ENCODE data around the gene TAF9.
"Not testable (repeated sequence)": the region's sequence is repeated elsewhere in the genome, so short reads cannot be mapped to it uniquely, and the experiment has no call there.

Gene TAF9

DNA sequence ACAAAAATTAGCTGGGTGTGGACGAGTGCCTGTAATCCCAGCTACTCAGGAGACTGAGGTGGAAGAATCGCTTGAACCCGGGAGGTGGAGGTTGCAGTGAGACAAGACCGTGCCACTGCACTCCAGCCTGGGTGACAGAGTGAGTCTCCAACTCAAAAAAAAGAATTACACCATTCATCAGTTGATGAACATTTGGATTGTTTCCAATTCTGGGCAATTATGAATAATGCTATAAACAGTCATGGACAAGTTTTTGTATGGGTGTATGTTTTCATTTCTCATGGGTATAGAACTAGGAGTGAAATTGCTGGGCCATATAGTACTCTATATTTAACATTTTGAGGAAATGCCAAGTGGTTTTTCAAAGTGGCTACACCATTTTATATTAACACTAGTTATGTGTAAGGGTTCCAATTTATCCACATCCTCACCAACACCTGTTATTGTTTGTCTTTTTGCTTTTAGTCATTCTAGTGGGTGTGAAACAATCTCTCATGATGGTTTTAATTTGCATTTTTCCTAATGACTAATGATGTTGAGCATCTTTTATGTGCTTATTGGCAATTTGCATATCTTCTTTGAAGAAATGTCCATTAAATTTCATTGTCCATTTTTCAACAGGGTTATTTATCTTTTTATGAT lies 27.7 kb downstream of the TAF9 start:
- in situ Hi-C loops (cut with MboI; ENCODE audit: low sequenced_read_pairs) = no loop called here

DNA sequence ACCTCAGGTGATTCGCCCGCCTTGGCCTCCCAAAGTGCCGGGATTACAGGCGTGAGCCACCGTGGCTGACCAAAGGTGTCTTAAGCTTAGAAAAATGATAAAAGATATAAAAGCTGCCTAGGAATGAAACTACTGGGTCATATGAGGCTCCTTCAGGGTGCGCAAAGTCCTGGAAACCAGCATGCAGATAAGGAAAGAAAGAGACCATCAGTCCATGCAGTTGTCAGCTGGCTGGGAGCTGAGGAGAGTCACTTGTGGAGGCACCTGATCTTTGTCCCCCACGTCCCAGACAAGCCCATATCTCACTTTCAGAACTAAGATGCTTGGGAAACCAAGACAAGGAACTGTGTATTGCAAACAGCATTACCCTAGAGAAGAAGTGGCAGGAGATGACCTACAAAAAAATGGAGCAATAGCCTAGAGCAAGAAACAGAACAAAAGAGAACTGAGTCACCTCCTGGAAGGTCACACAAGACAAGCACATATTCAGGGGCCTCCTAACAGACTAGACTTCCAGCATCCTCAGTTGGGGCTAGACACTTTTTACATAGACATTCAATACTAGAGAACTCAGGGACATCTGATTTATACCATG lies 33.9 kb downstream of the TAF9 start:
- in situ Hi-C loops (cut with MboI; ENCODE audit: low sequenced_read_pairs) = no loop called here

DNA sequence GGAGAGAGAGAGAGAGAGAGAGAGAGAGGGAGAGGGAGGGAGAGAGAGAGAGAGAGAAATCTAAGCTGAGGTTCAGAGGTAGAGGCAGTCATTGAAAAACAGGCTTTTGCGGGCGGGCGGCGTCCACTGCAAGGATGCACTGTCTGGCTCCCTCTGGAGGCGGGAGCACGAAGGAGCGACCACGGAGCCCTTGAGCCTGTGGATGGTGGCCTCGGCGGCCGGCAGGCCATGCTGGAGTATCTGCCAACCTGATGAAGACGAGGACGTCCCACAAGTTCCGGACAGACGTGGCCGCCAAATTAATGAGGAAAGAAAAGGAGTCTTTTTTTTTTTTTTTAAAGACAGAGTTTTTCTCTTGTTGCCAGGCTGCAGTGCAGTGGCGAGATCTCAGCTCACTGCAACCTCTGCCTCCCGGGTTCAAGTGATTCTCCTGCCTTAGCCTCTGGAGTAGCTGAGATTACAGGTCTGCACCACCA lies 34.5 kb downstream of the TAF9 start:
- in situ Hi-C loops (cut with MboI; ENCODE audit: low sequenced_read_pairs) = no loop called here

DNA sequence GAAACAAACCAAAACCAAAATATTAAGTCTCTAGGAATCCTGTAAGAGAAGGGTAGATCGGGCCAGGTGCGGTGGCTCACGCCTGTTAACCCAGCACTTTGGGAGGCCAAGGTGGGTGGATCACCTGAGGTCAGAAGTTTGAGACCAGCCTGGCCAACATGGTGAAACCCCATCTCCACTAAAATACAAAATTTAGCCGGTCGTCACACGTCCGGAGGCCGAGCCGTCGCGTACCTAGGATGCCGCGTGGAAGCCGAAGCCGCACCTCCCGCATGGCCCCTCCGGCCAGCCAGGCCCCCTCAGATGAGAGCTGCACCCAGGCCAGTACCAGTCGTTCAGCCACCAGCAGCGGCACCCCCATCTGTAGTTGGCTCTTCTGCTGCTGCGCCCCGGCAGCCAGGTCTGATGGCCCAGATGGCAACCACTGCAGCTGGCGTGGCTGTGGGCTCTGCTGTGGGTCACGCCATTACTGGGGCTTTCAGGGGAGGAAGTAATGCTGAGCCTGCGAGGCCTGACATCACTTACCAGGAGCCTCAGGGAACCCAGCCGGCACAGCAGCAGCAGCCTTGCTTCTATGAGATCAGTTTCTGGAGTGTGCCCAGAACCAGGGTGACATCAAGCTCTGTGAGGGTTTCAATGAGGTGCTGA lies 35.5 kb downstream of the TAF9 start:
- in situ Hi-C loops (cut with MboI; ENCODE audit: low sequenced_read_pairs) = not testable (repeated sequence)

DNA sequence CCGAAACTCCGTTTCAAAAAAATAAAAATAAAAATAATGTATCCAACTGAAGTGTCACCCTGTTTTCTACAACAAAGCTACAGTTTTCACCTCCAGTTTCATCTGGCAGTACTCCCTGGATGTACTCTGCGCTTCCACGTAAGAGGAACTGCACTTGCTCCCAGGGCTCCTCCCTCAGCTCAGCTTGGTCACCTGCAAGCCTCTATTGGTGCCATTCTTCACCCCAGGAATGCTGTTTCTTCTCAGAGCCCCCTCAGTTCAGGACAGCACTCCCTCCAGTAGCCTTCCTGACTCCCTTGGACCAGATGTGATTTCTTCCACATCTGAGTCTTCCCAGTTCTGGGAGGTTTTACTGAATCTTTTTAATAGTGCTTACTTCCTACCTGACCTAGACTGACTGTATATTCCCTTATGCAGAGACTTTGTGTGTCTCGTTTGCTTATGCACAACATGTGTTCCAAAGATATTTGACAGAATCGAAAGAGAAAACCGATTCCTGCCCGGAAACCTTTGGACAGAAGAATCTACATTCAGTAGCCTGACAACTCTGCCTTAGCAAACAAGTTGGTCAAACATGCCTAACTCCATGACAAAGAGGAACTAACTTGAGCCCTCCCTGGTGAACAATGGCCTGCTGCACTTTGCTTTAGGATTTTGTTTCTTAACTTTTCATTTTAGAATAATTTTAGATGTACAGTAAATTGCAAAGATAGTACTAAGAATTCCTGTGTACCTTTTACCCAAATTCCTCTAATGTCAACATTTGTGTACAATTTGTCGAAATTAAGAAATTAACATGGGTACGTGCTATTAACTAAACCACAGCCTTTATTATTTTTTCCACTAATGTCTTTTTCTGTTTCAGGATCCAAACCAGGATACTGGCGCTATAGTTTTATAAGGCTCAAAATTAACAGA lies 37.5 kb downstream of the TAF9 start:
- in situ Hi-C loops (cut with MboI; ENCODE audit: low sequenced_read_pairs) = no loop called here

DNA sequence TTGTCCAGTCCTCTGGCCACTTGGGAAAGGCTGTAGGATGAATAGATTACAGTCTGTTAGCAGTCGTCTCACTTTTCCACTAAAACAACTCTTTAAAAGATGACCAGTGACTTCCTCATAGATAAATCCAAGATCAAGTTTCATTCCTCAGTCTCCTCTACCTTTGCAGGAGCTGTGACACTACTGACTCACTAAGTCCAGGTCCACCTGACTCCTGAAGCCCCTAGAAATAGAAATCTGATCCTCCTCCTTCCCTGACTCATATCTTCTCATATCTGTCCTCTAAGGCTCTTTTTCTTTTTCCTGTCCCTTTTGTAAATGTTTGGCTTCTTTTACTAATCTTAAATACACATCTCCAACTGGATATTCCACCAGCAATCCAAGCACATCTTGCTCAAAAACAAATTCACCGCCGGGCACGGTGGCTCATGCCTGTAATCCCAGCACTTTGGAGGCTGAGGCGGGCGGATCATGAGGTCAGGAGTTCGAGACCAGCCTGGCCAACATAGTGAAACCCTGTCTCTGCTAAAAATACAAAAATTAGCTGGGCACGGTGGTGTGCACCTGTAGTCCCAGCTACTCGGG lies 39.3 kb downstream of the TAF9 start:
- in situ Hi-C loops (cut with MboI; ENCODE audit: low sequenced_read_pairs) = no loop called here

DNA sequence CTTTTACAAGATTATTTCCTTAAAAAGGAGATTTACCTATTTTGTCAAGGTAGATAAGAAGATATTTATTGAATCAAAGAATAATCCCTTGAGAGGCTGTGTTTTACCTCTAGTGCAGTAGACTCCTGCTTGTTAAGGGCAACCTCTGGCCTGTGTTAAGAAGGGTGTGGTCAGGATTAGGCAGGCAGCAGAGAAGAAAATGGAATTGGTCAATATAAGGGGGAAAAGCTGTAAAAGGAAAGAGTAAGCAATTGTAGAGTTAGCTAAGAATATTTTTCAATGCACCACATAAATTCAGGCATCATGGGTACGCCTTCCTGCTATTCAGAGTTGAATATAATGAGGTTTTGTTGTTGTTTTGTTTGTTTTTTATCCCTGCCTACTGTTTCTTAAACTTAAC lies 43.0 kb downstream of the TAF9 start:
- in situ Hi-C loops (cut with MboI; ENCODE audit: low sequenced_read_pairs) = no loop called here

DNA sequence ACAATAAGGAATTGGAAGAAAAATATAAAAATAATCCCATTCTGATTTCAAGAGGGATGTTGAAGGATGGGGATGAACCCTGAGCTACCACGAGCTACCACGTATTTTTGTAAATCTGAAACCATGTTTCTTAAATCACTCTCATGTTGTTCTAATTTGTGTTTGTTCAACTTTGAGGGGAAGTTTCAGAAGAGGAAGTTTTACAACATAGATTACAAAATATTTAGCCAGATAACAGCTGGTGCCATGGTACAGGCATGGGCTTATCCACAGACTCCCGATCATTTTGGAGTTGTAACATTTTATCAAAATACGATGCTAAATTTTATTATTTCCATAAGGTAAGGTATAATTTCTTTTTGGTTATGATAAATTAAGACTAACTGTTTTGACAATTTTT lies 51.9 kb downstream of the TAF9 start:
- in situ Hi-C loops (cut with MboI; ENCODE audit: low sequenced_read_pairs) = no loop called here

DNA sequence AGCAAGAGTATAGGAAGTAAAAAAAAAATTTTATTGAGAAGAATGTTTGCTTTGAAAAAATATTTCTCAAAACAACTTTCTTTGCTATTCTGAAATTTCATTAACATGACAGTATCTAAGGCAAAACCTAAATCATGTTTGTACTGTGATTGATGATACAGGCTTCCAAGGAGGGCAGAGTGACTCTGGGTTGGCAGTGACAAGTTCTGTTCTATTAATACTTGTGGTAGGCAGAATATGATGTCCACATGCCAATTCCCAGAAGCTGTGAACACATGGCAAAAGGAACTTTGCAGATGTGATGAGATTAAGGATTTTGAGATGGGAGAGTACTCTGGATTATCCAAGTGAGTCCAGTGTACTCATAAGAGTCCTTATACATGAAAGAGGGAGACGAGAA lies 53.3 kb downstream of the TAF9 start:
- in situ Hi-C loops (cut with MboI; ENCODE audit: low sequenced_read_pairs) = no loop called here

Data from HL-60/S4 treated with phorbol 12-myristate 13-acetate at 8.2 ng/mL for 4 days and 3 days (cell line).